HG02588 (cell line): ENCODE results near the gene UFD1.

Experiments
- ATAC-seq: cut with Tn5 transposase; IDR thresholded peaks from one replicate; pipeline ENCODE4 v1.9.1; 2021; ENCODE audit warnings: mild to moderate bottlenecking, moderate library complexity; ENCODE audit not compliant: unreplicated experiment

UFD1 gene

DNA sequence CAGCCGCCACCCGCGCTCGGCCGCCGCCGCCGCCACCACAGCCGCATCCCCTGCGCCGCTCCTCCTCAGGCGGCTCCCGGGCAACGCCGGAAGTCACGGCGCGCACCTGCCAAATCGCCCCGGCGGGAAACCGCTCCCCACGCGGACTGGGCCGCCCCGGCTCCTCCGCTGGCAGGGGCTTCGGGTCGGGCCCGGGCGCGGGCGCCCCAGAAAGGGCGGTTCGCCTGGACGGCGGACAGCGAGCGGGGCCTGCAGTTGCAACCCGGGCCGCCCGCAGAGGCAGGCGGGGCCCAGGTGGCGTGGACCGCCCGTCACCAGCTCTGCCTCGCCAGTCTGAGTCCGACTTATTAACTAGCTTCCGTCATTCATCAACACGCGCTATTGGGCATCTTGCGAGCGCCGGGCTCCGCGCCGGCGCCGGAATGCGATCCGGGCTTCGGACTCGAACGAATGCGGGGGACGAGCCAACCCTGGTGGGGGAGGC is 47.3 kb downstream of the UFD1 start, which contains the start of gene HIRA:
Gene HIRA, minus strand, starts transcription at position 85 of the 484 bp plus-strand sequence. CDS start 257 bp downstream, outside the sequence.
- ATAC-seq, result peak; percentile 48

DNA sequence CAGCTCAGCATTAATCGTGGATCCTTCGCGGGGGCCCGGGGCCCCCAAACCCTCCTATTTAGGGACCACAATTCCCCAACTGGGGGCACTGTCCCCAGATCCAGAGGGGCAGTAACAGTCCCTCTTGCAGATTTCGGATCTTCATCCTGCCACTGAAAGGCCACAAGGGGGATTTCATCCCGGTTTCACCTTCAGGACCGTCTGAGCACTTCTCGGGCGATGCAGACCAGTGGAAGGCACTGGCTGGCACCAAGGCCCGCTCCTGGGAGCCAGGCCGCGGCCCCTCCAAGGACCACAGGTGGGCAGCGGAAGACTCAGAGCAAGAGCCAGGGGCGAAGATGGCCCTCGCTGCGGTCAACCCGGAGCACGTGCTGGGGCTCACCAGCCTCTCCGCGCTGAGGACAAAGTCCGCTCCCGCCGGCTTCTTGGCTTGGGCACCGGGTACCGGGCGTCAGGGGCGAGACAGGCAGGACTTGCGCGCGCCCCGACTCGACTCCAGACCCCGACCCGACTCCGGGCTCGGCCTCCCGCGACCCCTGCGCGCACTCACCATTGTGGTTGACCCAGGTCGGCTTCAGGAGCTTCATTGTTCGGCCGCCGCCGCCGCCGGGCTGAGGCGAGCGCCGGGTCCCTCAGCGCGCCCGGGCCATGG is 48.0 kb downstream of the UFD1 start:
- ATAC-seq, result no peak

DNA sequence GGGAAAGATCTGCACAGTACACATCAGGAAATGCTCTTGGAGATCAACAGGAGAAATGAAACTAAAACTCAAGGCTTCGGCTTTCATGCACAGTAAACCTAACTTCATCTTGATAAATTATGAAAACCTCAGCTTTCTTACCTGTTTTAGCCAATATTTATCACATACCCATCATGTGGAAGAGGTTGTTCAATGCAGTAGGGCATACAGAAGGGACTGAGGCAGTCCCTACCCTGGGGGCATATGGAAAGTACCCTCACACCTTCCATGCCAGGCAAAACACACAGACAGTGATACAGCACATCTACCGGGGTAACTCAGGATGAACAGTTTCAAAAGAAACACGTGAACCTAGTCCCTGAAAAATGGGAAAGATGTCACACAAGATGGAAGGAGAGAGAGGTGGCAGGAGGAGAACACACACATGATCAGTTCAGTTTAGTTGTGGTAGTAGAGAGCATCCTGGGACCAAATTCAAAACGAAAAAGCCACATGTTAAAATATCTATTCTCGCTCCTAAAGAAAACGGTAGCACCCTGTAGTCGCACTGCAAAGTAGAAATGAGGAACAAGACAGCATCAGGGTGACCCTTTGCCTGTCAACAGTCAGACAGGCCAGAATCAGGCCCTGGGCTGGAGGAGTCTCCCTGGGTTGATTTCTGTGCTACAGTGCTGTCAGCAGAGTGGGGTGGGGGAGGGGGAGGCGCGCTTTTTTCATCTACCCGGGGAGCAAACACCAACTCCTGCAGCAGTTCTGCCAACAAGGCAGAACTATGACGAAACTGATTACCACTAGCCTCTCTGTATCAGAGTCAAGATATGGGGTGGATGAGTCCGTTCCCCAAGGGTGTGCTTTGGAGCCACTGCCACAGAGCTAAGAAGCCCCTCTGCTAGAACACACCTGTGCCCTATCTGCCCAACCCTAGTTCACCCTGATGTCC is 48.8 kb downstream of the UFD1 start:
- ATAC-seq, result no peak

DNA sequence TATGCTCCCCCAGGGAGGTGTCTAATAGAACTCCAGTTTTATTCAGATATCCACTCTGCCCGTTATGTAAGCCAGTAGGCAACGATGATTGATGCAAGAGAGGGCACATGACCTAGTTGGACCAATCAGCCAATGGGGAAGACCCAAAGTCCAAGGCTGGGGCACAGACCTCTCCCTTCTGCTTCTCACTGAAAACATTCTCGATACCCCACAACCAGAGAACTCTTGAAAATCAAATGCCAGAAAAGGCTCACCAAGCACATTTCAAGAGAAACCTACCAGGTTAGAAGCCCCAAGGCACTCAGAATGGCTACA is 54.9 kb downstream of the UFD1 start:
- ATAC-seq, result no peak

DNA sequence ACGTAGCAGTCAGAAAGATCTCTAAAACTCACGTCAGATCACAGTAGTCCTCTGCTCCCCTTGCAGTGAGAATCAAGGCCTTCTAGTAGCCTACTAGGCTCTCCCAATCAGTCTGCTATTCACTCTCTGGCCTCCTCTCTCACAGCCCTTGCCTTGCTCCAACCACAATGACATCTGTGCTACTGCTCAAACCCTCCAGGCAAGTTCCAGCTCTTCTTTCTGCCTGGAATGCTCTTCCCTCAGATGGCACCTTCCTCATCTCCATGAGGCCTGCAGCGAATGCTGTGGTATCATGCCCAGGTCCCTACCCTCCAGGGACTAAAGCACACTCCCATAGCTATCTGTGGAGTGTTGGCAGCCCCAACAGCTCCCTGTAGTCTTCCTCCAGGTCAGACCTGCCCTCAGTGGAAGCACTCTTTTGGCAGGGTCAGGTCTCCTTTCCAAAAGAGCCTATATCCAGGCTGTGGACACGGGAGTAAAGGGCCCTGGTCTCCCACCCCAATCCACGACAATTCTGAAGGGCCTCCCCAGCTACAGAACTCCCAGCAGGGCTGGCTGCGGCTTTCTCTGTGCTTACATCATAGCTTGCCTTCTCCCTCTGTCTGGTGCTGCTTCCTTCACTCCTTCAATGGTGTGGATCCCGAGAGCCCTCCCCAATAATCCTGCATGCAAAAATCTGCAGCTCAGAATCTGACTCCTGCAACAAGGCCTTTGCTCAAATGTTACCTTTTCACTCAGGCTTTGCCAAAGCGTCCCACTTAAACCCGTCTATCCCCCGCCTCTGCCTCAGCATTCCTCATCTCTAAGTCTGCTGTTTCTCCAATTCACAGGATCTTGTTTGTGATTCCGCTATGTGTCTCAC is 56.3 kb downstream of the UFD1 start:
- no peak for ATAC-seq

DNA sequence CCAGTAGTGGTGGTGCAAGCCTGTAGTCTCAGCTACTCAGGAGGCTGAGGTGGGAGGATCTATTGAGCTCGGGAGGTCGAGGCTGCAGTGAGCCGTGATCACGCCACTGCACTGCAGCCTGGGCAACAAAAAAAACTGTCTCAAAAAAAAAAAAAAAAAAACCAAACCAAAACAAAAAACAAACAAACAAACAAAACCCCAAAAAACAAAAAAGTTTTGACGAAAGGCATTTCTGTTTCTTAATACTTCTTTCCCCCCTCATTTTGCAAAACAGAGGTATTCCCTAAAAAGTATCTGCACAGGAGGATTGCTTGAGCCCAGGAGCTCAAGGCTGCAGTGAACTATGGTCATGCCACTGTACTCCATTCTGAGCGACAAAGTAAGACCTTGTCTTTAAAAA is 58.7 kb downstream of the UFD1 start:
- no peak for ATAC-seq

DNA sequence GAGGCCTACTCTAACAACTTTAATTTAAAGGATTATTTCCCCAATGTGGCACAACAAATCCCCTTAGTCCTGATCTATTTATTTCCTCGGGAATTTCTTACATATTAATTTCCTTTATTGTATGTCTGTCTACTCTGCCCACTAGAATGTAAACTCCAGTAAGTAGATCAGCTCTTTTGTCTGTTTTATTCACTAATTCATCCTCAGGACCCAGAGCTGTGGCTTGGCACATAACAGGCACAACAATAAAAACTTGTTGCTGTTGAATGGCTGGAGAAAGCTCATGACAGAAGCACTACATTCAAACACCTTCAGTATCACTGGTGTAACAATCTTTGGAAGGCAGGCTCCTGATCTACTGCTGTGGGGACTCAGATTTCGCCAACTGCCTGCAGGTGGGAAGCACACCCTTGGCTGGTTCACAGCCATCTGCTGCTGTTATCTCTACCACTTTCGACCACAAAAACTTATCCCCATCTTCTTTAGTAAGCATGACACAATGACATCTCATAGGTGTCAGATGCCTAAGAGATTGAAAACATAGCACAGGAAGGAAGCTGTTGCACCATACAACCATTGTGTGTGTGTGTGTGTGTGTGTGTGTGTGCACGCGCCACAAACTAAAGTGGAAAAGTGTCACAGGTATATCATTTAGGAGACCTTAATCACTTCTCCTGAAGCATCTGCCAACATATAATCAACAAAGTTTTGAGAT is 59.4 kb downstream of the UFD1 start:
- ATAC-seq, result no peak

DNA sequence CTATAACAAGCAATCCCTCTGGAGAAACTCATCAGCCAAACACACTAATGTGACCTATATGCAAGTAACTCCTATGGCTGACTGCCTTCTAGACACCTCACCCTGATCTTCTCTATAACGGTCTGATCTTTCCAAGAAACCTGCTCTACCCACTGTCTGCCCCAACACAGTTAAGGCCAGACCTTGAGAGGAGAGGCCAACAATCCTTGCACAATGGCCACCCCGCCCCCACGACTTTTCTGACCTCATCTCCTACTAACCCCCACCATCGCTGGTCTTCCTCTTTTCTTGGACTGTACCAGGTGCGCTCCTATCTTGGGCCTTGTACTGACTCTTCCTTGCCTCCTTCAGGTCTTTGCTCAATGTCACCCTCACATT is 59.9 kb downstream of the UFD1 start:
- no peak for ATAC-seq

DNA sequence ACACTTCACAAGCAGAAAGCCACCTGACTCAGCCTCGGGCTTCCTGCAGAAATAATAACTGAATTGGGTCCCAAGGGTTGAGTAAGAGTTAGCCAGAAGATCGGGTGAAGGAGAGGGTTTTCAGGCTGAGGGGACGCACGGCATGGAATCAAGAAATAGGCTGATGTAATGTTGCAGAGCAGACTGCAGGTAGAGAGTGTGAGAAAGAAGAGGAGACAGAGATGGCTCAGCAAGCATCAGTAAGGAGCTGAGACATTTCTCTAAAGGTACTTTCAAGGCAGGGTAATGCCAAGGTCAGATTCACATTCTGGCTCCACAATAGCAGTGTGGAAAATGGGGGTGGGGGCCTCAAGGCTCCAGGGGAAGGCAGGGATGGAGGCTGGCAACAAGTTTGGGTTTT is 66.1 kb downstream of the UFD1 start:
- no peak for ATAC-seq

DNA sequence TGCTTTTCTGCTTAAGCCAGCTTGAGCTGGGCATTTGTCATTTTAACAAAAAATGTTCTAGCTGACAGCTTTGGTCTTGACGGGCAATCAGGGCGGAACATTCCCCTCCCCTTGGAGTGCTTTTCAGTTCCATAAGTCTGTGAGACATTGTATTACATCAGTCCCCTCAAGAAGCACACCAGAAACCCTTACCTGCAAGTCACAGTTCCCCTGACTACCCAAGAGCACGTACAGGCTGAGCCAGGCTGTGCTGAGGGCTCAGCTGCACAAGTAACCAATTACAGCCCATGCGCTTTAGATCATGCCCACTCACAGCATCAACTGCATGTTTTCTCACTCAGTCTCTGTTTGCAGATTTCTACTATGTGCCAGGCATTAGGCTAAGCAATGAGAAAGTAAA is 66.5 kb downstream of the UFD1 start:
- no peak for ATAC-seq

DNA sequence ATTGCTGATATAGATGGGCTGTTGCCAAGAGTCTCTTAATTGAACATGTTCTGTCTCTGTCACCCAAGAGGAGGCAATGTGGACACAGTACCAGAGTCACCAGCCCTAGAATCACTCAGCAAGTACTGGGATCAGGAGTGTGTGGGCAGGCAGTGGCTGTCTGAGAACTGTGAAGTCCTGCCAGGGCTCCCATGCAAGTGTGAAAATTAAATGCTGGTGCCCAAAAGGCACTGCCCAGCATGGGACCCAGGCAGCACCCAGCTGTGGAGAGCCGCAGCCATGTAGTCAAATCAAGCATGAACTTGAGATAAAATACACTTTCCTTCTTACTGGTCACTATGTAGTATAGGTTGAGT is 67.3 kb downstream of the UFD1 start:
- ATAC-seq, result no peak

DNA sequence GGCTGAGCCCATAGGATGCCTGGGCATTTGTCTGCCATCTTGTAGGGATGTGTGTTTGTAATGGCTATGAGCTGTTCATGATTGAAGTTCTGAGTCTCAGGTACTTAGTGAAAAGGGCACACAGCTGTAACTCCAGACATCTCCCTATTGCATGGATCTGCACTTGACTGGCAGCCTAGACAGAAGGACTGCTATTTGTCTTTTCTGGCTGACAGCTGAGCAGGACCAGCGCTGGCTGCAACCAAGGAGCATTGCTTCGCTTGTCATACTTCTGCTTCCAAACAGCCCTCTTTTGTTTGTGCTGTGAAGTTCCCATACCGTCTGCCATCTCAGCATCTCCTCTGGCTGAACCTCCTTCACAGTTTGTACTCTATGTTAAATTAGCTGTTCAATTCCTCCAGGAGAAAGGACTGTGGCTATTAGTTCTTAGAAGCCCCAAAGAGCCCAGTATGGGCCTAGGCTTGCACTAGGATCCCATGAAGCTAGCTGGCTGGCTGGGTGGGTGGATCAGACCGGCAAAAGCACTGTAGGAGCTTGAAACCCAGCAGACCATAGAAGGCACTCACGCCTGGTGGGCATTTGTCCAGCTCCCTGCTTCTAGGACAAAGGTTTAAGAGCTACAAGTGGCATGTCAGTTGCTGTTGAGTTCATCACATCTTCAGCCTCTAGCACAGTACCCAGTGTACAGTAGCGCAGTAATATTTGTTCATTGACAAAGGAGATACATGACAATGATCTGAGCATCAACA is 67.9 kb downstream of the UFD1 start:
- ATAC-seq, result no peak

DNA sequence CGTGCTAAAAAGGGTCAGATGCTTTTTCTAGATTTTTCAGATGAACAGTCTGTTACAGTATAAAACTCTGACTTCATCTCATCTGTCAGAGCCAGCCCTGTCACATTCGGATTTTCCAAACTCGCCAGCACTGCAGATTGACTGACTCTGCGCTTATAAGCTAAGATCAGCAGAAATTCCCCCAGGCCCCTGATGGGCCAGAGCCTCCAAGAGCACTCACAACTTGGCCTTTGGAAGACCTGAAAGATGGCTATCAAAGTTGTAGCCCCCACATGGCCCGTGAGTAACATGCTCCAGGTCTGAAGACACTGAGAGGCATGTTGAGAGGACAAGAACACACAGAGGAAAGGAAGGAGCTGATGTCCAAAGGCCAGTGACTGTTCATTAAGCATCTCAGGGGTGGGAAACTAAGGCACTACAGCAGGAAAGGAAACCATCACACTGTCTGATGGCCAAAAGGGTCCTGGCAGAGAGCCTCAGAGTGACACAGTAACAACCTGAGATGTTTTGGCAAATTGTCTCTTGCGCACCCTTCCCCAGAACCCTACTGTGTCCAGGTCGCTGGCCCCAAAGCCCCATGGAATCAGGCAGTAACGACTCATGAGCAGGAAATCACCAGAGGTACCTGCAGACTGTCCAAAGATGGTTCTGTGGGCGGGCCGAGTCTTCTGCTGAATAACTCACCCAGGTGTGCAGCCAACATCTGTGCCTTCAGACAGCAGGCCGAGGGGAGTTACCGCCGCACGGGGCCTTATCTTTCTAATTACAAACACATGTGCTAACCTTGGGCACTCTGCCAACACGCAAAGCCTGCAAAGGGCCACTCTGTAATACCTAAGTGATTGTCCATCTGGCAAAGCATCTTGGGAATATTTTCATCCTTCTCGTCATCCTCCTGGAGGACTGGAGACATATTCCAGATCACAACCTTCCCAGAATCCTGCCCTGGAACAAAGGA is 71.1 kb downstream of the UFD1 start:
- ATAC-seq, result no peak

DNA sequence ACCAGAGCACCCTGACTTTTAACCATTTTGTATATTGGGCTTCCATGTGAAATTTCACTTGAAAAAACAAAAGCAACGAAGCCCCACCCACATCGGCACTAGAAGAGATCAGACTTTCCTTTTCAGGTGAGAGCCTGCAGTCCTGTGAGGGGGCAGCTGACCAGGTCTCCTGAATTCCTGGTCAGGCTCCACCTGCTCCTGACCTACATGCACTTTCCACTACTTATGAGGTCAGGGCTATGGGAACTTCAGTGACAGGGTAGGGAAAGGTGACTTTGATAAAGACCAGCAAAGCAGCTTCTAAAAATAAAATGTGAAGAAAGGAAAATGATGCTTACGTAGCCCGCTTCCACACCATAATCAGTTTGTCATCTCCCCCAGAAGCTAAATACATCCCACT is 72.1 kb downstream of the UFD1 start:
- ATAC-seq, result no peak

DNA sequence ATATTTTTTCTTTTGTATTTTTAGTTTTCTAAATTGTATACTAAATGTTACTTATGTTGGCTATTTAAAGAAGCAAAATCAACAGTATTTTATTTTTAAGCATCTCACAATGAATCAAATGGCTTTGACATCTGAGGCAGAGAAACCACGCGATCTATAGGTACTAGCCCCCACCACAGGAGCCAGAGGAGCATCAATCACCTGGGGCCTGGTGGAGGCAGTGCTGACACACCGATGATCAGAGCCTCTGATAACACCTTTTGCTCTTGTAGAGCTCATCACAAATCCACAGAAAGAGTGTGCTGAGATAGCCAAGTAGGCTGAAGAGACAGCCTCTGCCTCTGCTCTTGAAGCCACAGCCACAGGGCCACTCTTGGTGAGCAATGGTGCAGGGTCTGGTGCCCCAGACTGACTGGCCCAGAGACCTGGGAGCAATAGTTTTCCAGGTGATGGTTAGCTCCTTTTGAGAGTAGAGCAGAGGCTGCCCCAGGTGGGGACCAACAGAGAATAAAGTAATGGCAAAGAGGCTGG is 72.6 kb downstream of the UFD1 start:
- ATAC-seq, result no peak

DNA sequence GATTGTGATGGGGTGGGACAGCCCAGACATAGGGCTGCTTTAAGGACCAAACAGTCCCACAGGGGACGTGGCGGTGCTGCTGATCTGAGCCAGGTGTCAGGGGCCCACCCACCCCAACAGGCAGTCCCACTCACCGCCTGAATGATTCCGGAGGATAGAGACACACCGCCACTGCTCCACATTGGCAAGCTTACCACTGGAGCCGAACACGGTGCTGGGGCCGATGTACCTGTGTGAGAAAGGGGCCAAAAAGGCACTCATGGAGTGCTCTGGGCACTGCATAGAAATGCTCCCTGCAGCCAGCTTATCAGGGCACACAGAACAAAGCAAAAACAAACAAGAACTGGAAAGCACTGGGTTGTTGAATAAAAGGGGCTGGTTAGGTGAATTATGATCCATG is 73.3 kb downstream of the UFD1 start:
- no peak for ATAC-seq

DNA sequence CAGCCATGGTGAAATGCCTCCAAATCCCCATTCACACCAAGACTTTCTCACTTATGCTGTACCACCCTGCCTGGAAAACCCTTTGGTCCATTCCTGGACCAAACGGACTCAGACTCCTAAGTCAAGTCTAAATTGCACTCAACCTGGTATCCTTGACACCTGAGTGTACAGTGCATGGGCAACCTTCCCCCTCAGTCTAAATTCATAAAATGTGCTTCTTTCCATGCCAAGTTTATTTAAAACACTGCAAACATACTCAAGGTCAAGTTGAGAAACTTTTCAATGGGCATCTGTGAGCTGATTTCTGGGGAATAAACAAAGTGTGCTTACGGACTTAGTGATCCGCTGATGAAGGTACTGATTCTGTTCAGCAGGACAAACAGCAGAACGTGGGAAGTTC is 73.9 kb downstream of the UFD1 start:
- ATAC-seq, result no peak

DNA sequence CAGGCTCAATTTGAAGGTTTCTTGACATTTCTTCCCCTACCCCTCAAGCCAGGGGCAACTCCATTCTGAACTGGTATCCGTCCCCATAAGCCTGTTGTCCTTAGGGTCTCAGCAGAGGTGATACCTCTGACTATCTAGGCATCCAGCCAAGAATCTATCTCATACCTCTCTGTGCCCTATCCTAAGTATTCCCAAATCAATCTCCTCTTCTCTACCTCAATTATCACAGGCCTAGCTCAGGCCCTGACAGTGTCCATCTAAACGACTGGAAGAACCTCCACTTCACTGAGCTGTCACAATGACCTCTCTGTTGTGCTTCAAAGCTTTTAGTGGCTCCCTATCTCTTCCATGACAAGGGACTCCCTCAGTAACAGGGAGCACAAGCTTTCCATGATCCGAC is 74.3 kb downstream of the UFD1 start:
- no peak for ATAC-seq
